NCI-H345 treated with DMSO at 0.1 percent for 48 hours (cell line): Measurements from ENCODE around the gene MESD.
"Not testable (repeated sequence)": the region's sequence is repeated elsewhere in the genome, so short reads cannot be mapped to it uniquely, and the experiment has no call there.

Source experiments
- DNase-seq: peaks from one replicate; lab custom pipeline; 2025; ENCODE audit not compliant: unreplicated experiment; lab: John Stamatoyannopoulos, UW

MESD gene

DNA sequence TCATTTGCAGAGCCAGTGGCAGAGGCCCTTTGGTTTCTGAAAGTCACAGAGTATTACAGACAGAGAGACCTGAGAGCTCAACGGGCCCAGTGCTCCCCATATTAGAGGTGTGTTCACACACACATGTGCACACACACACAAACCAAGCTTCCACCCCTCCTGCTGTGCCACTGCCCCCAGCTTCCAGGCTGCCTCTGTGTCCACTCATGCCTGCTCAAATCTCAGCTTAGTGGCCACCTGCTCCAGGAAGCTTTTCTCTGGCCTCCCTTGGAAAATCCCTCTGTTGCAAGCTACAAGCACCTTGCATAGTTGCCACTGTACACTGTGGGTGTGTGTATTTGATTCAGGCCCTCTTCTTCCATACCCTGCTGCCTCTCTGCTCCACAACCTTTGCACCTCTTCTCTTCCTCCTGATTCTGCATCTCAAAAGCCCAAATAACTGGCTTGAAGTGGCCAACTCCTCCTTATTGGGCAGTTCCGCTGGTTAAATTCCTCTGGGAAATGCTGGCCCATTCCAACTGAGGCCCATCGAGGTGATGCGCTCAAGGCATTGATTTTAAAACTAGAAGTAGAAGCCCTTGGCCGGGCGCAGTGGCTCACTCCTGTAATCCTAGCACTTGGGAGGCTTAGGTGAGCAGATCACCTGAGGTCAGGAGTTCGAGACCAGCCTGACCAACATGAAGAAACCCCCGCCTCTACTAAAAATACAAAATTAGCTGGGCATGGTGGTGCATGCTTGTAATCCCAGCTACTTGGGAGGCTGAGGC is 23.0 kb downstream of the MESD start:
- no peak for DNase-seq

DNA sequence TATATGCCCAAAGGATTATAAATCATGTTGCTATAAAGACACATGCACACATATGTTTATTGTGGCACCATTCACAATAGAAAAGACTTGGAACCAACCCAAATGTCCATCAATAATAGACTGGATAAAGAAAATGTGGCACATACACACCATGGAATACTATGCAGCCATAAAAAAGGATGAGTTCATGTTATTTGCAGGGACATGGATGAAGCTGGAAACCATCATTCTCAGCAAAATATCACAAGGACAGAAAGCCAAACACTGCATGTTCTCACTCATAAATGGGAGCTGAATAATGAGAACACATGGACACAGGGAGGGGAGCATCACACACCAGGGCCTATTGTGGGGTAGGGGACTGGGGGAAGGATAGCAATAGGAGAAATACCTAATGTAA is 24.2 kb downstream of the MESD start:
- not testable (repeated sequence) for DNase-seq

DNA sequence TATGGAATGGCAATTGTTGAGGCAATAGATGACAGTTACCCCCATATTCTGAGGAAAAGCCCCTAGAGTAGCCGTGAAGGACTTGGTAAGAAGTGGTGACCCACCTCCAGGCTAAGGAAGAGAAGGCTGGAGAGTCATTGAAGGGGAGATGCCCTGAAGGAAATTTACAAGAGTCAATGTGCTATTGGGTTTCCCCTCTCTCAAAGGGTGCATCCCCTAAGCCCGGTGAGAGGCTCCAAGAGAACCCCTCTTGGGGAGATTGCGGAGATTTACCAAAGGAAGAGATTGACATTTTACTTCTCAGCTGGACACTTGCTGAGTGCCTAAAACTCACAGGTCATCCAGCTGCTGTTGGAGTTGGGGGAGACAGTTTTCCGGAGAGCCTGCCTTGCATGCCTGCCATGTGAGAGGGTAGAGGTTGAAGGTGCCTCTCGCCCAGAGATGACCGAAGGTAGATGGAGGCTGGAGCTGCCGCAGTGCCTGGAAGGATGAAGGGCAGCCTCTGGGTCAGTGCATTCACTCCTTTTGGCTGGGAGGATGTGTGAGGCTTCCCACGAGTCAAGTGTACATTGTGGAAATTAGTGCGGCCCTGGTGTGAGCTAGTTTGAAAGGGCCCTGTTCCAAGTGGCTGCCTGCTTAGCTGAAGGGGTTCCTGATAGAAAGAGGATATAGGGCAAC is 30.7 kb downstream of the MESD start:
- DNase-seq = no peak

DNA sequence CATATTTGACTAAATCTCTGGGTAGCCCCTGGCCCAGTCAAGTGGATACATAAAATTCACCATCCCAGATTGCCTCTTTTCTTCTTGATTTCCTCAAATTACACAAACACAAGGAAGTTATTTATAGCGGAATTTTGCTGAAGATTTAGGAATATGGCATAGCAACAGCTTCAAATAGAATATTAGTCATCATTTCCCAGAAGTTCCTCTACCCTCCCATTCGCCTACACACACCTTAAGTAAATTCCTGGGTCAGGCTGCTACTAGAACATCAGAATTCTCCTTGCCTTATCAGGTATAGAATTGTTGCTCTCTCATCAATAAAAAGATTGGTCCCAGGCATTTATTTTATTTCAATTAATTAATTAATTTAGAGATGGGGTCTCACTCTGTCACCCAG is 31.6 kb downstream of the MESD start:
- DNase-seq = no peak

DNA sequence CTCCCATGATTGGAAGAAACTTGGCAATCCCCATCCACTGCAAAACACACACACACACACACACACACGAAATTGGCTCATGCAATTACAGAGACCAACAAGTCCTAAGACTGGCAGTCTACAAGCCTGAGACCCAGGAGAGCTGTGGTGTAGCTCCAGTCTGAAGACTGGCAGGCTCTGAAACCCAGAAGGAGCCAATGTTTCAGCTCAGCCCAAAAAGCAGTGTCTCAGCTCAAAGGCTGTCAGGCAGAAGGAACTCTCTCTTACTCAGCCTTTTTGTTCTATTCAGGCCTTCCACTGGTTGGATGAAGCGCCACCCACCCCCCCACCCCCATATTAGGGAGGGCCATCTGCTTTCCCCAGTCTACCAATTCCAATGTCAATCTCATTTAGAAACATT is 32.1 kb downstream of the MESD start:
- DNase-seq = no peak

DNA sequence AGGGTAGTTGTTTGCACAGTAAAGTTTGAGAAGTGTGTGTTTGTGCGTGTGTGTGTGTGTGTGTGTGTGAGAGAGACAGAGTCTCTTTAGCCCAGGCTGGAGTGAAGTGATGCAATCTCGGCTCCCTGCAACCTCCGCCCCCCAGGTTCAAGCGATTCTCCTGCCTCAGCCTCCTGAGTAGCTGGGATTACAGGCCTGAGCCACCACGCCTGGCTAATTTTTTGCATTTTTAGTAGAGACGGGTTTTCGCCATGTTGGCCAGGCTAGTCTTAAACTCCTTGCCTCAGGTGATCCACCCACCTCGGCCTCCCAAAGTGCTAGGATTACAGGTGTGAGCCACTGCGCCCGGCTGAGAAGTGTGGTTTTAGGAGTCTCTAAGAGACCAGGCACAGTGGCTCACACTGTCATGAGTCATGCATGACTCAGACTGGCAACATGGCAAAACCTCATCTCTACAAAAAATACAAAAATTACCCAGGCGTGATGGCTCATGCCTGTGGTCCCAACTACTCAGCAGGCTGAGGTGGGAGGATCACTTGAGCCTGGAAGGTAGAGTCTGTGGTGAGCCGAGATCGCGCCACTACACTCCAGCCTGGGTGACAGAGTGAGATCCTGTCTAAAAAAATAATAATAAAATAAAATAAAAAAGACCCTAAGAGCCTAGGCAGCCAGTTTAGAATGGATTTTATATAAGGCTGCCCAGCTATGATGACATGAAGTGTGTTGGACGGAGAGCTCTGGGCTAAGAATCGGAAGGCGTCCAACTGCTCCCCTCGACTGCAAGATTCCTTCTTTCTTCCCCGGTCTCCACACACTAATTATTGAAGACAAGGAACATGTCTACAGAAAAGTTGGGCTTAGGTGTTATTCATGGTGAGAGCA is 33.8 kb downstream of the MESD start:
- DNase-seq = not testable (repeated sequence)

DNA sequence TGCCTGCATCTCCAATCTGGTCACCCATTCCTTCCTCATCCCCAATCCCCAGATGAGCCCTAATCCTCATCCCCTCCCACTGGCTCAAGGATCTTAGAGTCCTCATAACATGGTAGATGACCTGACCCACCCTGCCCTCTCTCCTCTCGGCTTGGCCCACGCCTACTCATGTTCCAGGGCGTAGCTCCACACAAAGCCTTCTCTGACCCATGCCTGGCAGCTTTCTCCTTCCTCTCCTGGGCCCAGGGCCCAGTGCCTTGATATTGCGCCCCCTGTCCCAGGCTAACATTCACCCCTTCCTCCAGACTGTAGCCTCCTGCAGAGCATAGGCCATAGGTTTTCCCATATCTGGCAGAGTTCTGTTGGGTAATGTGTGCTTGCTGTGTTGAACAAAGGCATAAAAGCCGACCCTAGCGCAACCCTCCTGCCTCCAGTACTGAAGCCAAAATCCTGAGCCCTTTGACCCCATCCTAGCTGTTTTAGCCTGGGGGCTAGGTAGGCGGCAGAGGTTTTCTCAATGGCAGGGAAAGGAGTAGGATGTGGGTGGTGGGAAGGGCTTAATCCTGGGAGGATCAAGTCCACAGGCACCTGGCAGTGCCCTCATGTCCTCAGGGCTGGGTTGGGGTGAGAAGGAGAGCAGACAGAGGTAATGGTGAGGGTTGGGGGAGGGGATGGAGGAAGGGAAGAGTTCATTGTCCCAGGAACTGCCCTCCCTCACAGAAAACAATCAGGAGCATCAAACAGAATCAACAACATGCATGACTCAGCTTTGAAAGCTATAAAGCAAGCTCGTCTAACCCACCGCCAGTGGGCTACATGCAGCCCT is 35.5 kb downstream of the MESD start:
- no peak for DNase-seq

DNA sequence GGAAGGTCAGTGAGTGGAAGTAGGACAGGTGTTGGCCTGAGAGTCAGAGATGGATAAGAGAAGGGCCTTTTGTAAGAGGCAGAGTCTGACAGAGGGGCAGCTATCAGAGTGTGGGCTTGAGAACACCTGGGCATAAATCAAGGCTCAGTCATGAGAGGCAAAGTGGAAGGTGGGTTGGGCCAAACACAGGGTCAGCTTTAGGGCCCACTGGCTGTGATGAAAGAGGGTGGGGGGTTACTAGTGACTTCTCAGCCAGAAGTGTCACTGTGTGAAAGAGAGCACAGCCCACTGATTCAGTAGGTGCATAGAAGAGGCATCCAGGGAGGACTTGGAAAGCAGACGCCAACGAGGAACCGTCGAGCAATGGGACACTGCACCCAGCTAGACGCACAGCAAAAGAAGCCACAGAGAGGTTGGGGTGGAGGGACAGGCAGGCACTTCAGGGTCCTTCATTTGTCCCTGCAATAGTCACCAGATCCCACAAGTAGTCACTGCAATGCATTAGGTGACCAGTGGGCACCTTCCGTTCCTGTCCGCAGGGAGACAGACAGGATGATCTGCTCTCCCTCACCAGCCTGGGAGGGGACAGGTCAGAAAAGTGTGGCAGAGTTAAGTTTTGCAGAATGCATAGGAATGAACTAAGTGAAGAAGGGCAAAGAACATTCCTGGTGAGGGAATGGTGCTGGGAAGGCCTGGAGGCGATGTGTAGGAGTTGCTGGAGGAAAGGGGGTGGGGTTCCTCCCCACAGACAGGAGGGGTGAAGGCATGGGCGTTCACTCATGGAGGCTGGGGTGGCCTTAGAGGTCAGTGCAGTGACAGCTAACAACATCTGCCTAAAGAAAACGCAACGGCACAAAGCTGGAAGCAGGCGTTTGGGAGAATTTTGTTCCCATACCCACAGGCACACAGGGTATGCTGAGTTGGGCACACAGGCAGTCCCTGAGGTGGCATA is 36.3 kb downstream of the MESD start:
- DNase-seq = no peak

DNA sequence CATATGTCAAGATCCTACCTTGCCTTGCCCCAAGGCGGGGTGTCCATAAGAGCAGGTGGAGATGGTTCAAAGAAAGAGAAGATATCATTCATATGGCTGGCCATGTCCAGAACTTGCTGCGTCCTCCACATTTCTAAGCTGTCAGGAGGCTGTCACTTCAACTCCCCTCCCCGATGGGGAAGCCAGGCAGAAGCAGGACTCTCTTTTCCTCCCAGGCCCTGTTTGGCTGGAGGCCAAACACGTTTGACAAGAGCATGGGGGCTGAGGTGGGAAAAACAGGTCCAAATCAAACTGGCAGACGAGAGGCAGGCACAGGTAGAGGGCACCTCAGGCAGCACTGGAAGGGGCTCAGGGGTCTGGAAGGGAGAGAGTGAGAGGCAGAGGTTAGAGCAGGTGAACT is 37.7 kb downstream of the MESD start:
- DNase-seq = no peak

DNA sequence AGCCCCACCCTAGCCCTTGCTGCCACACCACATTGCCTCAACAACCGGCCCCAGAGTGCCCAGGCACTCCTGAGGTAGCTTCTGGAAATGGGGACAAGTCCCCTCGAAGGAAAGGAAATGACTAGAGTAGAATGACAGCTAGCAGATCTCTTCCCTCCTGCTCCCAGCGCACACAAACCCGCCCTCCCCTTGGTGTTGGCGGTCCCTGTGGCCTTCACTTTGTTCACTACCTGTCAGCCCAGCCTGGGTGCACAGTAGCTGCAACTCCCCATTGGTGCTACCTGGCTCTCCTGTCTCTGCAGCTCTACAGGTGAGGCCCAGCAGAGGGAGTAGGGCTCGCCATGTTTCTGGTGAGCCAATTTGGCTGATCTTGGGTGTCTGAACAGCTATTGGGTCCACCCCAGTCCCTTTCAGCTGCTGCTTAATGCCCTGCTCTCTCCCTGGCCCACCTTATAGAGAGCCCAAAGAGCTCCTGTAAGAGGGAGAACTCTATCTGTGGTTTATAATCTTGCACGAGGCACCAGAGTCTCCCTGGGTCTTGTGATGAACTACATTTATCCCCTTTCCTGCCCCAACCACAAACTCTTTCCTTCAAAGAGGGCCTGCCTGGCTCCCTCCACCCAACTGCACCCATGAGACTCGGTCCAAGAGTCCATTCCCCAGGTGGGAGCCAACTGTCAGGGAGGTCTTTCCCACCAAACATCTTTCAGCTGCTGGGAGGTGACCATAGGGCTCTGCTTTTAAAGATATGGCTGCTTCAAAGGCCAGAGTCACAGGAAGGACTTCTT is 39.1 kb downstream of the MESD start:
- no peak for DNase-seq

DNA sequence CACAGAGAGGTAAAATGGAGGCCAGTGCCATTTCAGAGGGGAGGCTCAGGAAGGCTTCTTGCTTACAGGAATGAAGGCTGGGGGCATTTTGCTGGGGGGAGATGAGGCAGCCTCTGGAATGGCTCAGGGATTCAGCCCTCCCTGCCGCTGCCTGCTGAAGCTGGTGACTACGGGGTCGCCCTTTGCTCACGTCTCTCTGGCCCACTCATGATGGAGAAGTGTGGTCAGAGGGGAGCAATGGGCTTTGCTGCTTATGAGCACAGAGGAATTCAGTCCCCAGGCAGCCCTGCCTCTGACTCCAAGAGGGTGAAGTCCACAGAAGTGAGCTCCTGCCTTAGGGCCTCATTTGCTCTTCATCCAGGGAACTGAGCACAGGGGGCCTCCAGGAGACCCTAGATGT is 39.9 kb downstream of the MESD start:
- no peak for DNase-seq

DNA sequence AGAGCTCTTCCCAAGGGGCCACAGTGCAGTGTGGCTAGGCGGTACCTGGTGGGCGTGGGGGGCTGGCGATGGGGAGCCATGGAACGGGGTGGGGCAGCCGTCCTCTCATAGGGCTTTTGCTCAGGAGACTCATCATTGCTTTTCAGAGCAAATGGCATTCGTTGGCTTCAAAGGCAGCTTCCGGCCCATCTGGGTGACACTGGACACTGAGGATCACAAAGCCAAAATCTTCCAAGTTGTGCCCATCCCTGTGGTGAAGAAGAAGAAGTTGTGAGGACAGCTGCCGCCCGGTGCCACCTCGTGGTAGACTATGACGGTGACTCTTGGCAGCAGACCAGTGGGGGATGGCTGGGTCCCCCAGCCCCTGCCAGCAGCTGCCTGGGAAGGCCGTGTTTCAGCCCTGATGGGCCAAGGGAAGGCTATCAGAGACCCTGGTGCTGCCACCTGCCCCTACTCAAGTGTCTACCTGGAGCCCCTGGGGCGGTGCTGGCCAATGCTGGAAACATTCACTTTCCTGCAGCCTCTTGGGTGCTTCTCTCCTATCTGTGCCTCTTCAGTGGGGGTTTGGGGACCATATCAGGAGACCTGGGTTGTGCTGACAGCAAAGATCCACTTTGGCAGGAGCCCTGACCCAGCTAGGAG is 40.8 kb downstream of the MESD start:
- DNase-seq = no peak

DNA sequence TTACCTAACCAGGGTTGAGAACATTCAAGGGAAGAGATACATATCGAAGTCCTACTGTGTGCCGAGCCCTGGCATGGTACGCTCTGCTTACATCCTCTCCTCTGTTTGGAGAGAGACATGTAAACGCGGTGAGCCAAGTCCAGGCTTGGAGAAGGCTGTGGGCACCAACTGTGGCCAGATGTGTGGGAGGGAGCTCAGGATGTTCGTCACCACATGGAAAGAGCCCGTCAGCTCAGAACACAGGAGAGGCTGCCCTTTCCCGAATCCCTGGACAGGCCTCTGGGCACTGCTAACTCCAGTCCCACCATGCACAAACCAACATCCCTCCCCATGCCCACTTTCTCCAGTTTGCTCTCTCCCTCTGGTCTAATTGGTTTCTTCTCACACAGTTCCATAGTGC is 43.0 kb downstream of the MESD start:
- DNase-seq = no peak

DNA sequence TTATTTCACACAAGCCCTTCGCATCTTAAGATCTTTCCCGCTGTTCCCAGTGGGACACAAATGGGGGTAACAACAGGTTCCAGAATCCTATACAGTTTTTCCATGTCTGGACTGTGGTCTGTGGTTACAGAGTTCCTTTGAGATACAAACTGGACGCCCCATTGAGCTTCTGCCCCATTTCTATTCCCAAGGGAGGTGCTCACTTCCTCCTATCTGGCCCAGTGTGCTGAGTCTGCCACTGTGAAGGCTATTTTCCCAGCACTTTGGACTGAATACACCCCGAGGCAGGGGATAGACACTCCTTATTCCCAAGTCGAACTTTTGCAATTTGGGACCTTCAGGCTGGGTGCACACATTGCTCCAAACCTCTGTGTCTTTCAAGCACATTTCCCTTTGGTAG is 44.0 kb downstream of the MESD start:
- no peak for DNase-seq

DNA sequence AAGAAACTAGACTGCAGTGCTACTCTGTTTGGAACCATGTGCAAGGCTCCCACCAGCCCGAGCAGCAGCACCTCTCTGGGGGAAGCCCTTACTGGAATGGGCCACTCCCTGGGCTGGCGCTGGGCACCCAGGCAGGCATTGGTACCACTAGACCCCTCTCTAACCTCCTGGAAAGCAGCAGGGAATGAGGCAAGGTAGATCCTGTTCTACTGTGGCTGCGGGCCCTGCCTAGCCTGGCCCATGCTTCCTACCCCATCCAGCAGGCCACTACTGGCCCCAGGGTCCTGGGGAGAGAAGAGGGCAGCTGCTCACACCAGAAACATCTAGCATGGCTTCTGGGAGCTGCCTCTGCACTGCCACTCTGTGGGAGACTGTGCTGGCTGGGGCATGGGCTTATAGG is 44.8 kb downstream of the MESD start:
- no peak for DNase-seq

DNA sequence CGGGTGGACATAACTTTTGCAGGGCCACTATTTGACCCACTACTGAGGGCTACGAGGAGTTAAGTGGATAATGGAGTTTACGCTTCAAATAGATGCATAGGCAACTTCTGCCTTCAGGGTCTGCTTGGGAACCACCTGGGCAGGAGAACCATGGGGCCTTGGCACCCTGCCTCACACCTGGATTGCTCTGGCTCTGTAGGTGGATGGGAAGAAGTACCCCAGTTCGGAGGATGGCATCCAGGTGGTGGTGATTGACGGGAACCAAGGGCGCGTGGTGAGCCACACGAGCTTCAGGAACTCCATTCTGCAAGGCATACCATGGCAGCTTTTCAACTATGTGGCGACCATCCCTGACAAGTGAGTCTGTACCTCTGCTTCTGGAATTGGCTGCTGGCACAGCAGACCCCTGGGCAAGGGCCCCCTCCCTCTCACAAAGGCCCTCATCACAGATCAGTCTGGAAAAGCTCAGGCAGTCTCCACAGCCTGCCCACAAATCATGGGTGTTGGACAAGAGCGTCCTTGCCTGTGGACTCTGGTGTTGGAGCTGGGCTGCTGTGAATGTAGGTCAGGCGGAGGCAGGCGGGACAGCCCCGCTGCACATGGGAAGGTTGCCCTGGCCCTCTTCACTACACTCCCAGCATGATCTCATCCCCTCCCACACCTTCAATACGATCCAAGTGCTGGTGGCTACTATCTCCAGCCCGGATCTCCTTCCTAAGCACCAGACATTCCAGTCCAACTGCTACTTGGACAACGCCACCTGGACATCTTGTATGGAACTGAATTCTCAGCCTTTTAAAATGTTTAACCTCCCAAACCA is 46.7 kb downstream of the MESD start:
- no peak for DNase-seq

DNA sequence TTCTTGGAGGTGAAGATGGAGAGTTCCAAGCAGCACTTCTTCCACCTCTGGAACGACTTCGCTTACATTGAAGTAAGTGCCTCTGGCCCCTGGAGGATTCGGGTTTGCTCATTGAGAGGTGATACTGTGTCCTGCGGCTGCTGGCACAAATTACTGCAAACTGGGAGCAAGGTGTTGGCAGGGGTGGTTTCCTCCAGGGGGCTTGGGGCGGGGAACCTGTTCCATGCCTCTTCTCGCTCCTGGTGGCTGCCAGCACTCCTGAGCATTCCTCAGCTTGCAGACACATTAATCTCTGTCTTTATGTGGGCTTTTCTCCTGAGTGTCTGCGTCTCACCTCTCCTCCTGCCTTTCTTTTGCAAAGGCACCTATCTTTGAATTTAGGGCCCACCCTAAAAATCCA is 47.4 kb downstream of the MESD start:
- DNase-seq = no peak

DNA sequence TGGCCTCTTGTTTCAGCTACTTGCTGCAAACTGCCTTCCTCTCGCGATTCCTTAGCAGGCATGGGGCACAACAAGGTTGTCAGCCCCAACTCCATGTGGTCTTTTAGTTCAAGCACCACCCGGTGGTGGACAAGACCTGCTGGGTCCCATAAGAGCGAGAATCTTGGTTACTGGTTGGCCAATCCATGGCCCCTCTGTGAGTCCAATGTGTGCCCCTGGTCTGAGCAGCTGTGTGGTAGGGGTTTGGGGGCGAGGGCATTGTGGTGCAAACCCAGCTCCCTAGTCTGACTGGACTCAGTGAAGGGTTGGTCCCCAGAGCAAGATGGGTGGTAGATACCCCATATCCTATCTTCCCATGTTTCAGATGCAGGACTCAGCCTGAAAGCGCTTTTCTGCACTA is 48.8 kb downstream of the MESD start:
- no peak for DNase-seq
